ENCODE results near the gene RRAGC. TPM values are rescaled to one million over a fixed set of nuclear protein-coding genes. Genes with fewer than 3 reads are reported as not detected.
A peak's percentile ranks its signal among the peaks of the same experiment; 100 is the strongest.

The RRAGC gene
- total and polyA plus RNA-seq, 2 of the 13 experiments (the other 11 are each of a cell fraction or from before 2014, with no cell fraction given) = 7.6 to 8.0 TPM

DNA sequence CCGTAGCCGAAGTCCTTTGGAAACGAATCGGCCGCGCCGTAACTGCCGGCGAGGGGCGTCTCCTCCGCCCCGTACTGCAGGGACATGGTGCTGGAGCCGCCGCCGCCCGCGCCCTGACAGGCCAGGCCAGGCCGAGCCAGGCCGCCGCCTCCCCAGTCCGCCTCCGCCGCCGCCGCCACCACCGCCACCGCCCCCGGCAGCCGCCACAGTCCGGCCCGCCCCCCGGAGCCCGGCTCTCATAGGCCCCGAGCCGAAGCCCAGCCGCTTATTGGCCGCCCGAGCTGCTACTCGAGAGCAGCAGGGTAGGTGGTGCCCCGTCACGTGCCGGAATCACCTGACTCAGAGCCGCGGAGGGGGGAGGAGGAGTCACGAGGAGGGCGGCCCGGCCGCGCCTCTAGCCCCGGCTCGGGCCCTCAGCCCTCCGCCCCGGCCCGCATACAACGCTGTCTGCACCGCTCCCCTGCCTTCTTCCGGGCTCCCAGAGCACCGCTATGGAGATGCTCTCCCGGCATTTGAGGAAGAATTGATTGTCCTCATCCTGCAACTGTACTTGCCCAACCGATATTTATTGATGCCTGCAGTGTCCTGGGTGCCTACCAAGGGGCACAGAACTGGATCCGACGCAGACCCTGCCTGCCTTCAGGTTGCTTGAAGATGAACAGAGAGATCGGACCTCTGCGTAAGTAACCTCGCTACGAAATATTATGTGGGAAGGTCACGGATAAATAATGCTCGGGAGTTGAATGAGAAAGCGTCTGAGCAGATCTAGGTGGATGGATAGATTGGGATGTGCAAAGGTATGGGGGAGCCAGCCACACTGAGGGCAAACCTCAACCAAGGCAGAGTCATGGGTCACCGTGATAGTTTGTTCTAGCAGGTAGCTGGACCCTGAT, at the start of gene RRAGC (continued):
- TF ChIP-seq, protein P1, sequence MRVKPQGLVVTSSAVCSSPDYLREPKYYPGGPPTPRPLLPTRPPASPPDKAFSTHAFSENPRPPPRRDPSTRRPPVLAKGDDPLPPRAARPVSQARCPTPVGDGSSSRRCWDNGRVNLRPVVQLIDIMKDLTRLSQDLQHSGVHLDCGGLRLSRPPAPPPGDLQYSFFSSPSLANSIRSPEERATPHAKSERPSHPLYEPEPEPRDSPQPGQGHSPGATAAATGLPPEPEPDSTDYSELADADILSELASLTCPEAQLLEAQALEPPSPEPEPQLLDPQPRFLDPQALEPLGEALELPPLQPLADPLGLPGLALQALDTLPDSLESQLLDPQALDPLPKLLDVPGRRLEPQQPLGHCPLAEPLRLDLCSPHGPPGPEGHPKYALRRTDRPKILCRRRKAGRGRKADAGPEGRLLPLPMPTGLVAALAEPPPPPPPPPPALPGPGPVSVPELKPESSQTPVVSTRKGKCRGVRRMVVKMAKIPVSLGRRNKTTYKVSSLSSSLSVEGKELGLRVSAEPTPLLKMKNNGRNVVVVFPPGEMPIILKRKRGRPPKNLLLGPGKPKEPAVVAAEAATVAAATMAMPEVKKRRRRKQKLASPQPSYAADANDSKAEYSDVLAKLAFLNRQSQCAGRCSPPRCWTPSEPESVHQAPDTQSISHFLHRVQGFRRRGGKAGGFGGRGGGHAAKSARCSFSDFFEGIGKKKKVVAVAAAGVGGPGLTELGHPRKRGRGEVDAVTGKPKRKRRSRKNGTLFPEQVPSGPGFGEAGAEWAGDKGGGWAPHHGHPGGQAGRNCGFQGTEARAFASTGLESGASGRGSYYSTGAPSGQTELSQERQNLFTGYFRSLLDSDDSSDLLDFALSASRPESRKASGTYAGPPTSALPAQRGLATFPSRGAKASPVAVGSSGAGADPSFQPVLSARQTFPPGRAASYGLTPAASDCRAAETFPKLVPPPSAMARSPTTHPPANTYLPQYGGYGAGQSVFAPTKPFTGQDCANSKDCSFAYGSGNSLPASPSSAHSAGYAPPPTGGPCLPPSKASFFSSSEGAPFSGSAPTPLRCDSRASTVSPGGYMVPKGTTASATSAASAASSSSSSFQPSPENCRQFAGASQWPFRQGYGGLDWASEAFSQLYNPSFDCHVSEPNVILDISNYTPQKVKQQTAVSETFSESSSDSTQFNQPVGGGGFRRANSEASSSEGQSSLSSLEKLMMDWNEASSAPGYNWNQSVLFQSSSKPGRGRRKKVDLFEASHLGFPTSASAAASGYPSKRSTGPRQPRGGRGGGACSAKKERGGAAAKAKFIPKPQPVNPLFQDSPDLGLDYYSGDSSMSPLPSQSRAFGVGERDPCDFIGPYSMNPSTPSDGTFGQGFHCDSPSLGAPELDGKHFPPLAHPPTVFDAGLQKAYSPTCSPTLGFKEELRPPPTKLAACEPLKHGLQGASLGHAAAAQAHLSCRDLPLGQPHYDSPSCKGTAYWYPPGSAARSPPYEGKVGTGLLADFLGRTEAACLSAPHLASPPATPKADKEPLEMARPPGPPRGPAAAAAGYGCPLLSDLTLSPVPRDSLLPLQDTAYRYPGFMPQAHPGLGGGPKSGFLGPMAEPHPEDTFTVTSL (CRISPR knock-in tag; IDR thresholded peaks at IDR 0.05; ENCODE audit: borderline replicate concordance) = no peak
- TF ChIP-seq ZNF382 (CRISPR knock-in tag; IDR thresholded peaks at IDR 0.05; ENCODE audit: borderline replicate concordance) (no peak), ZNF12 (CRISPR knock-in tag; IDR thresholded peaks at IDR 0.05) (no peak), ZNF850 (CRISPR knock-in tag; conservative IDR thresholded peaks at IDR 0.05) (no peak), ERF (CRISPR knock-in tag; IDR thresholded peaks at IDR 0.05) (peak; percentile 41), NRL (CRISPR knock-in tag; IDR thresholded peaks at IDR 0.05; ENCODE audit: borderline replicate concordance) (0 out of 2 replicates have a peak, but pooled peaks have one; percentile 64), RNF2 (conservative IDR thresholded peaks at IDR 0.05; ENCODE audit: low read depth) (no peak), ZSCAN20 (CRISPR knock-in tag; IDR thresholded peaks at IDR 0.05; ENCODE audit: borderline replicate concordance) (peak; percentile 87; the same call in 1 of the 2 replicates), ZSCAN12 (CRISPR knock-in tag; IDR thresholded peaks at IDR 0.05) (no peak), ZSCAN9 (CRISPR knock-in tag; IDR thresholded peaks at IDR 0.05; ENCODE audit: borderline replicate concordance) (no peak), ZFYVE20 (CRISPR knock-in tag; IDR thresholded peaks at IDR 0.05; ENCODE audit: borderline replicate concordance, low read depth) (no peak), KLF12 (CRISPR knock-in tag; IDR thresholded peaks at IDR 0.05; ENCODE audit: borderline replicate concordance) (no peak)
- TF ChIP-seq, protein P2, sequence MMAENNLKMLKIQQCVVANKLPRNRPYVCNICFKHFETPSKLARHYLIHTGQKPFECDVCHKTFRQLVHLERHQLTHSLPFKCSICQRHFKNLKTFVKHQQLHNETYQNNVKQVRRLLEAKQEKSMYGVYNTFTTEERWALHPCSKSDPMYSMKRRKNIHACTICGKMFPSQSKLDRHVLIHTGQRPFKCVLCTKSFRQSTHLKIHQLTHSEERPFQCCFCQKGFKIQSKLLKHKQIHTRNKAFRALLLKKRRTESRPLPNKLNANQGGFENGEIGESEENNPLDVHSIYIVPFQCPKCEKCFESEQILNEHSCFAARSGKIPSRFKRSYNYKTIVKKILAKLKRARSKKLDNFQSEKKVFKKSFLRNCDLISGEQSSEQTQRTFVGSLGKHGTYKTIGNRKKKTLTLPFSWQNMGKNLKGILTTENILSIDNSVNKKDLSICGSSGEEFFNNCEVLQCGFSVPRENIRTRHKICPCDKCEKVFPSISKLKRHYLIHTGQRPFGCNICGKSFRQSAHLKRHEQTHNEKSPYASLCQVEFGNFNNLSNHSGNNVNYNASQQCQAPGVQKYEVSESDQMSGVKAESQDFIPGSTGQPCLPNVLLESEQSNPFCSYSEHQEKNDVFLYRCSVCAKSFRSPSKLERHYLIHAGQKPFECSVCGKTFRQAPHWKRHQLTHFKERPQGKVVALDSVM (CRISPR knock-in tag; IDR thresholded peaks at IDR 0.05) = no peak
- TF ChIP-seq, protein P3, sequence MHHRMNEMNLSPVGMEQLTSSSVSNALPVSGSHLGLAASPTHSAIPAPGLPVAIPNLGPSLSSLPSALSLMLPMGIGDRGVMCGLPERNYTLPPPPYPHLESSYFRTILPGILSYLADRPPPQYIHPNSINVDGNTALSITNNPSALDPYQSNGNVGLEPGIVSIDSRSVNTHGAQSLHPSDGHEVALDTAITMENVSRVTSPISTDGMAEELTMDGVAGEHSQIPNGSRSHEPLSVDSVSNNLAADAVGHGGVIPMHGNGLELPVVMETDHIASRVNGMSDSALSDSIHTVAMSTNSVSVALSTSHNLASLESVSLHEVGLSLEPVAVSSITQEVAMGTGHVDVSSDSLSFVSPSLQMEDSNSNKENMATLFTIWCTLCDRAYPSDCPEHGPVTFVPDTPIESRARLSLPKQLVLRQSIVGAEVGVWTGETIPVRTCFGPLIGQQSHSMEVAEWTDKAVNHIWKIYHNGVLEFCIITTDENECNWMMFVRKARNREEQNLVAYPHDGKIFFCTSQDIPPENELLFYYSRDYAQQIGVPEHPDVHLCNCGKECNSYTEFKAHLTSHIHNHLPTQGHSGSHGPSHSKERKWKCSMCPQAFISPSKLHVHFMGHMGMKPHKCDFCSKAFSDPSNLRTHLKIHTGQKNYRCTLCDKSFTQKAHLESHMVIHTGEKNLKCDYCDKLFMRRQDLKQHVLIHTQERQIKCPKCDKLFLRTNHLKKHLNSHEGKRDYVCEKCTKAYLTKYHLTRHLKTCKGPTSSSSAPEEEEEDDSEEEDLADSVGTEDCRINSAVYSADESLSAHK (CRISPR knock-in tag; IDR thresholded peaks at IDR 0.05; ENCODE audit: borderline replicate concordance) = no peak
- TF ChIP-seq, protein P4, sequence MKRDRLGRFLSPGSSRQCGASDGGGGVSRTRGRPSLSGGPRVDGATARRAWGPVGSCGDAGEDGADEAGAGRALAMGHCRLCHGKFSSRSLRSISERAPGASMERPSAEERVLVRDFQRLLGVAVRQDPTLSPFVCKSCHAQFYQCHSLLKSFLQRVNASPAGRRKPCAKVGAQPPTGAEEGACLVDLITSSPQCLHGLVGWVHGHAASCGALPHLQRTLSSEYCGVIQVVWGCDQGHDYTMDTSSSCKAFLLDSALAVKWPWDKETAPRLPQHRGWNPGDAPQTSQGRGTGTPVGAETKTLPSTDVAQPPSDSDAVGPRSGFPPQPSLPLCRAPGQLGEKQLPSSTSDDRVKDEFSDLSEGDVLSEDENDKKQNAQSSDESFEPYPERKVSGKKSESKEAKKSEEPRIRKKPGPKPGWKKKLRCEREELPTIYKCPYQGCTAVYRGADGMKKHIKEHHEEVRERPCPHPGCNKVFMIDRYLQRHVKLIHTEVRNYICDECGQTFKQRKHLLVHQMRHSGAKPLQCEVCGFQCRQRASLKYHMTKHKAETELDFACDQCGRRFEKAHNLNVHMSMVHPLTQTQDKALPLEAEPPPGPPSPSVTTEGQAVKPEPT (CRISPR knock-in tag; IDR thresholded peaks at IDR 0.05; ENCODE audit: low read depth) = no peak; the same call in 1 of the 2 replicates
